CD4-positive, alpha-beta T cell treated with Interleukin-2 at 100 ng/mL for 4 hours (primary cell): ENCODE results near the gene TELO2.
A peak's percentile ranks its signal among the peaks of the same experiment; 100 is the strongest.
"Not testable (repeated sequence)": the region's sequence is repeated elsewhere in the genome, so short reads cannot be mapped to it uniquely, and the experiment has no call there.

Experiments
- DNase-seq: peaks from one replicate; pipeline ENCODE4 v3.0.0-alpha.2; 2020; ENCODE audit warnings: low spot score

TELO2 gene

GRCh38 chr16:1457489-1458245 is 35.5 kb upstream of the TELO2 start:
- DNase-seq, result no peak

DNA sequence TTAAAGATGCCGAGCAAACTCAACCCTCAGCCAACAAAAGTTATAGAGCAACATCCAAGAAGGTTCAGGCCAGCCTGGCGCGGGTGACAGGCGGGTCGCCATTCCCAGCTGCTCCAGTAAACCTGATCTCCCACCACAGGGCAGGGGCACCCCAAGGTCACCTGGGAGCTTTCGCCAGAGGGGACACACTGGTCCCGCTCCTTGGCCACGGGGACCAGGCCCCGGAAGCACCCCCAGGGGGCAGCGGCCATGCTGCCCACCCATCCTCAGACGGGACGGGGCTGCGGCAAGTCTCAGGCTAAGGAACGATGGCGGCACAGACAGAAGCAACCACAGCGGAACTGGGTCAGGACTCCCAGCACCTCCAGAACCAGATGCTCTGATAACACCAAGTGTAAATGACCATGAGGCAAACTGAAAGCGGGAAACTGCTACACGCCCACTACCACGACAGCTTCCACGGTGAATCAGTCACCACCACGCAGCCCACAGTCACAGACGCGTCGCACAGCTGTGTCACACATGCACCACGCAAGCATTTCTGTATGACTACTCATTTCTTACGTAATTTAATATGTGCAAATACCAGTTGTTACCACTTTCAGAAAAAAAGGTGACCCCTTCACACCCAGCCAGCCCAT is 34.7 kb upstream of the TELO2 start:
- no peak for DNase-seq

GRCh38 chr16:1458977-1459341 is 34.2 kb upstream of the TELO2 start:
- DNase-seq, result no peak

DNA sequence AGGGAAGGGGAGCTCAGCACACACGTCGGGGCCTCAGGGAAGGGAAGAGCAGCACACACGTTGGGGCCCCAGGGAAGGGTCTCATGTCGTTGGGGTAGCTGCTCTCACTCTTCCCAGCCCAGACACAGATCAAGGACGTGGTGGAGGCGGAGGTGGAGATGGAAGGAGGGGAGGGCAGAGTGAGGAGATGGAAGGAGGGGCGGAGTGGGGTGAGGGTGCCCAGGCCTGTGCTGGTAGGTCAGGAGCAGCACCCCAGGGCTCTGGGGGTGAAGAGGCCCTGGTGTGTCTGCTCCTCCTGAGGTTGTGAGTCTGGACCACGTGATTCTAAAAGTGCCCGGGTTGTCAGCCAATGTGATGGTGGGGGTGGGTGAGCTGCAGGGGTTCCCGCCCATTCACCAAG is 33.2 kb upstream of the TELO2 start:
- DNase-seq, result no peak

- DNase-seq, result no peak
Measured at GRCh38 chr16:1460602-1461138, 32.5 kb upstream of the TELO2 start.

- DNase-seq, result no peak
Measured at GRCh38 chr16:1461146-1461545, 32.0 kb upstream of the TELO2 start.

DNA sequence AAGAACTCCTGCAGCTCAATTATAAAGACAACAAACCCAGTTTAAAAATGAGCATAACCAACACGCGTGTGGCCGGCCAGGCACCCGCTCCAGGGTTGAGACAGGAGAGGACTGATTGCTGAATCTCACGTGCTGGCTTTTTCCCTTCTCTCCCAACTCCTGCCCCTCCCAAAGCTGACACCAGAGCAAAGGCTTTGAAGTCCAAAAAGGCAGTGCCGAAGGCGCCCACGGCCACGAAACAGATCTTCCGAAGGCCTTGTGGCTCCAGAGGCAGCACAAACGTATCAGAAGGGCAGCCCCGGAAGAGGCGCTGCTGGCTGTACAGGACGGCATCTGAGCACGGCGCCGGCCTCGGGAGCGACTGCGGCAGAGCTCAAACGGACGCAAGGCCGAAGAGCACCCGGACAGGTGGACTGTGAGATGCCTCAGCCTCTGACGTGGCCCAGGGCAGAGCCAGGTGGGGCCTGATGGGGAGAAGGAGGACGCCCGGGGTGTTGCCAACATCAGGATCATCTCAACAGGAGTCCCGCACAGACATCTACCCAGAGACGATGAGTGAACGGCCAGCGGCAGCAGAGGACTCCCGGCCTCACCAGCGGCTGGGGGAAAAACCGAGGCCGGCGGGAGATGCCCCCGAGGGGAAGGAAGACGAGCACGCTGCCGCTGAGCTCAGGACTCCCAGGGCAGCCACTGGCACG is 28.8 kb upstream of the TELO2 start:
- DNase-seq, result no peak

DNA sequence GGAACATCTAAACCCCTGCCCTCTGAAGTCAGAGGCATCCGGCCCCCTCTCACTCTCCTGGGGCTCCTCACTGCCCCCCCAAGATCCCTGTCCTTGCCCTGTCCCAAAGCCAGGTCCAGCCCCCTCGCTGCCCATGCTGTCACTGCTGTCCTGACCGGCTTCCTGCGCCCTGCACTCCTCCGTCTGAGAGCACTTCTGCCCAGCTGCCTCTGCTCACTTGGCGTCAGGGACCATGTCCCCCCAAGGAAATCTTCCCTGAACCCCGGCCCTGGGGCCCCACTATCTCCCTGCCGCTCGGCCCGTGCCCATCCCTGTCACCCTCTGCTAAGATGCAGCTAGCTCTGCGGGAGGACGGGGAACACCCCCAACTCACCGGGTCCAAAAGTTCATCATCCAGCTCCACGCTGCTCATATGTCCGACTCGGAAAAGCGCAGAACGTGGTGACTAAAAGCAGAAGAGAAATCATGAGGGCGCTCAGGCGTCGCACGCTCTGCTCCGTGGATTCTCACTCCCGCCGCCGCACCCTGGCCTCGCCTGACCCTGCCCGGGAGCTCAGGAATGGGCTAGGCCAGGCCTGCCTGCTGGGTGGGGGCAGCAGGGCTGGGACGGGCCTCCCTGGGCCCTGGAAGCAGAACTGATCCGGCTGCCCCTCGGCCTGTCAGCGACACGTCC is 28.1 kb upstream of the TELO2 start:
- no peak for DNase-seq

DNA sequence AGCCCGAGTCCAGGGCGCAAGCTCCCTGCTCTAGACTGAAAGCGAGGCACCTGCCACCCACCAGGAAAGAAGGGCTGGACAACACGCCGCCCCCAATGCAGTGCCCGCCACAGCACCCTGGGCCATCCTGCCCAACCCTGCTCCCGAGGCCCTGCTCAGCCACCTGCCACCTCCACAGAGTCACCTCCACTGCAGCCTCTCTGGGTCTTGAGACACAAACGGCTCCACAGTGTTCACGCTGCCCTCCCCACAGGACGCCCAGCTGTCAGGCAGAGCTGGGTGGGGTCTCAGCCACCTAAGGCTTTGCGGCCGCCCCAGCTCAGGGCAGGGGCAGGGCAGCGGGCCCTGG is 27.6 kb upstream of the TELO2 start:
- DNase-seq, result no peak

- DNase-seq, result no peak
Measured at GRCh38 chr16:1466054-1466453, 27.1 kb upstream of the TELO2 start.

GRCh38 chr16:1466968-1467521 is 26.1 kb upstream of the TELO2 start:
- no peak for DNase-seq

GRCh38 chr16:1468426-1468810 is 24.7 kb upstream of the TELO2 start:
- no peak for DNase-seq

GRCh38 chr16:1469141-1469540 is 24.0 kb upstream of the TELO2 start:
- not testable (repeated sequence) for DNase-seq

- DNase-seq, result no peak
Measured at GRCh38 chr16:1469693-1470201, 23.4 kb upstream of the TELO2 start.

- DNase-seq, result no peak
Measured at GRCh38 chr16:1470481-1471251, 22.5 kb upstream of the TELO2 start.

DNA sequence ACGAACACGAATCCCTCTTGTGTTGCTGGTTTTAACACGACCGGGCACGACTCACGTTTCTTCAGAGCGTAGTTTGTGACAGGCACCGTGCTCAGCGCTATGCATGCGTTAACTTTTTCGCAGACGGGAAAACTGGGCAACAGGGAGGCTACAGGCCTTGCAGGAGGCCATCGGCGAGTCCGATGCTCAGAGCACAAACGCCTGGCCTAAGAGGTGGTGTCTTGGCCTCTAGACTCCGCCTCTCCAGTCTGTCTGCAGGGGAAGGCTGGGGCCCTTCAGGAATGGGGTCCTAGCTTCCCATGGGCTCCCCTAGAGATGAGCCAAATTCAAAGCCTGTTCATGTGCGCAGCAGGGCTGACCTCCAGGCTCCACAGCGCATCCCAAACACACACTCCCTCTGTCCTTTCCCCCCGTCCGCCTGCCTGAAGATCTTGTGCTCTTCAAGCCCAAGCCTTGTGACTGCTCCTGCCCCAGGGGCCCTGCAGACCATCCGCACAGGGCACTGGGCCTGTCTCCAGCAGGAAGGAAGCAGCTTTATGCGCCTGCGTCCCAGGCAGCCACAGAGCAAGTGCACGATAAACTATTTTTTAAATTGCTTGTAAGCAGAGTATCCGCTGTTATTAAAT is 21.5 kb upstream of the TELO2 start:
- no peak for DNase-seq

DNA sequence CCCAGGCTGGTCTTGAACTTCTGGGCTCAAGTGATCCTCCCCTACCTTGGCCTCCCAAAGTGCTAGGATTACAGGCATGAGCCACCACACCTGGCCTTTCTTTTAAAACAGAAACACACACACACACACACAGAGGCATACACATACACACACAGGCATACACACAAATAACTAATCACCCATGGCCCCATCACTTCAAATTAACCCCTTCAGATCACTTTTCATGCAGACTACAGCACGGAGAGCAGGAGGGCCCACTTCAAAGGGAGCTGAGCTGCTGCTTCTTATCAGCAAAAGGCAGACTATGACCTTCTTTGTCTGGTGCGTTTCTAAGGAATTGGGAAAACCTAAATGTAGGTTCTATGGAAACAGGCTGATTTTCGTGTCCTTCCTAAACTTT is 20.2 kb upstream of the TELO2 start:
- DNase-seq, result no peak

- DNase-seq, result no peak
Measured at GRCh38 chr16:1474082-1474795, 18.9 kb upstream of the TELO2 start.

DNA sequence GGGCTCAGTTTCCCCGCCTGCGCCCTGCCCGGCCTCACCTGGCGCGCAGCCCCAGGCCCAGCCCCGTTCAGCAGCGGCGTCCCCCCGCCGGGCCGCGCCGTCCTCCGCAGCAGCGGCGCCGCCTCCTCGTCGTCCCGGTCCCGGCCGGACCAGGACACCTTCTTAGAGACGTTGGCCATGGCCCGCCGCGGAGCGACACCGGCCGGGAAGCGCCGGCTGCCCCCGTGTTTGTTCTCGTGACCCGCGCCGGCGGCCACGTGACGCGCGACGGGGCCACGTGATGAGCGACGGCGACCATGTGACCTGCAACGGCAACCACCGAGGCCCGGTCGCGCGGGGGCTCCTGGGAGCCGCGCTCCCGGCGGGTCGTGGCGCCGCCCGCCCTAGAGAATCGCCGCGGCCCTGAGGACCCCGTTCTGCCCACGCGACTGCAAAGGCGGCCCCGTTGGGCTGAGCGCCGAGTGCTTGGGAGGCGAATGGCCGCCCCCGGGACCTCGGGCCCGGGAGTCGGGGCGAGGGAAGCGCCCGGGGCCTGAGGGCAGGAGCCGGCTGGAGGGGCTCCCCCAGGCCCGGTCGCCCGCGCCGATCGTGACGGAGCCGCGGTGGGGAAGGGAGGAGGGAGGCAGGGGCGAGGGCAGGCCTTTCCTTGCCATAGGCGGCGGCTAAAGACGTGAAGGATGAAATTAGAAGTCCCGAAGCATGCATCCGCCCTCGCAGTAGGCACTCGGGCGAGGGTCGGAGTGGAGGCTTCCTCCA is 18.2 kb upstream of the TELO2 start, which contains the start of gene CLCN7:
CLCN7 (minus strand) TSS at position 233 of the 756 bp plus-strand sequence; CDS start at position 179, 54 bp downstream.
- peak; percentile 84 for DNase-seq
